ENCODE data around the gene CYP3A7.
"Not testable (repeated sequence)": the region's sequence is repeated elsewhere in the genome, so short reads cannot be mapped to it uniquely, and the experiment has no call there.

Gene CYP3A7

GRCh38 chr7:99752356-99752755 lies 17.4 kb upstream of the CYP3A7 start:
- Mint-ChIP-seq H3K4me1 (ENCODE audit: low read depth) (no peaks in the 10 kb centered on the region), H3K4me3 (no peak overlapping the region), H3K27me3 (no peaks in the 10 kb centered on the region), H3K27ac (no peak overlapping the region), H3K9me3 (ENCODE audit: low read depth) (no peaks in the 10 kb centered on the region), H3K36me3 (peaks cover 4% of the 10 kb centered on the region)

GRCh38 chr7:99751322-99752052 lies 16.5 kb upstream of the CYP3A7 start:
- H3K36me3 Mint-ChIP-seq; H3K27me3 Mint-ChIP-seq; H3K27ac Mint-ChIP-seq; H3K4me3 Mint-ChIP-seq; H3K9me3 Mint-ChIP-seq (ENCODE audit: low read depth); H3K4me1 Mint-ChIP-seq (ENCODE audit: low read depth): not testable (repeated sequence)

- Mint-ChIP-seq H3K27ac (no peak overlapping the region), H3K9me3 (ENCODE audit: low read depth) (peaks cover 3% of the 10 kb centered on the region), H3K27me3 (no peaks in the 10 kb centered on the region), H3K4me3 (no peak overlapping the region), H3K36me3 (peaks cover 7% of the 10 kb centered on the region), H3K4me1 (ENCODE audit: low read depth) (no peaks in the 10 kb centered on the region)
These were observed 14.0 kb upstream of the CYP3A7 start for GRCh38 chr7:99748846-99749579.

GRCh38 chr7:99746915-99747314 lies 11.9 kb upstream of the CYP3A7 start:
- peaks cover 13% of the 10 kb centered on the region for H3K36me3 Mint-ChIP-seq
- not testable (repeated sequence) for H3K4me1 Mint-ChIP-seq (ENCODE audit: low read depth); H3K27ac Mint-ChIP-seq; H3K4me3 Mint-ChIP-seq; H3K9me3 Mint-ChIP-seq (ENCODE audit: low read depth); H3K27me3 Mint-ChIP-seq

- peaks cover 22% of the 10 kb centered on the region for H3K36me3 Mint-ChIP-seq
- H3K4me1 Mint-ChIP-seq (ENCODE audit: low read depth); H3K4me3 Mint-ChIP-seq; H3K27ac Mint-ChIP-seq; H3K27me3 Mint-ChIP-seq; H3K9me3 Mint-ChIP-seq (ENCODE audit: low read depth): not testable (repeated sequence)
These were observed 10.4 kb upstream of the CYP3A7 start for GRCh38 chr7:99745395-99745794.

GRCh38 chr7:99742737-99743394 lies 7.9 kb upstream of the CYP3A7 start:
- H3K9me3 Mint-ChIP-seq (ENCODE audit: low read depth): peaks cover 3% of the 10 kb centered on the region
- no peak overlapping the region for H3K4me3 Mint-ChIP-seq
- no peaks in the 10 kb centered on the region for H3K4me1 Mint-ChIP-seq (ENCODE audit: low read depth)
- peaks cover 35% of the 10 kb centered on the region for H3K36me3 Mint-ChIP-seq
- H3K27me3 Mint-ChIP-seq: no peaks in the 10 kb centered on the region
- no peak overlapping the region for H3K27ac Mint-ChIP-seq

- Mint-ChIP-seq H3K27me3 (no peaks in the 10 kb centered on the region), H3K36me3 (peaks cover 46% of the 10 kb centered on the region), H3K27ac (no peak overlapping the region), H3K4me1 (ENCODE audit: low read depth) (no peaks in the 10 kb centered on the region), H3K4me3 (no peak overlapping the region), H3K9me3 (ENCODE audit: low read depth) (peaks cover 3% of the 10 kb centered on the region)
These were observed 6.4 kb upstream of the CYP3A7 start for GRCh38 chr7:99741441-99741795.

GRCh38 chr7:99740573-99741440 lies 5.8 kb upstream of the CYP3A7 start:
- Mint-ChIP-seq H3K36me3 (peaks cover 50% of the 10 kb centered on the region), H3K4me3 (no peak overlapping the region), H3K27me3 (no peaks in the 10 kb centered on the region), H3K4me1 (ENCODE audit: low read depth) (no peaks in the 10 kb centered on the region), H3K27ac (no peak overlapping the region), H3K9me3 (ENCODE audit: low read depth) (peaks cover 3% of the 10 kb centered on the region)

- no peaks in the 10 kb centered on the region for H3K27me3 Mint-ChIP-seq
These were observed 4.9 kb upstream of the CYP3A7 start for GRCh38 chr7:99739699-99740572.

GRCh38 chr7:99737726-99738125 lies 2.7 kb upstream of the CYP3A7 start:
- Mint-ChIP-seq H3K36me3 (peaks cover 43% of the 10 kb centered on the region), H3K4me3 (no peak overlapping the region), H3K4me1 (ENCODE audit: low read depth) (no peaks in the 10 kb centered on the region), H3K27me3 (no peaks in the 10 kb centered on the region), H3K9me3 (ENCODE audit: low read depth) (no peaks in the 10 kb centered on the region), H3K27ac (no peak overlapping the region)

More at GRCh38 chr7:99739699-99740572, 4.9 kb upstream of the CYP3A7 start:
- no peaks in the 10 kb centered on the region for H3K4me1 Mint-ChIP-seq (ENCODE audit: low read depth)
- H3K27ac Mint-ChIP-seq: no peak overlapping the region
- no peaks in the 10 kb centered on the region for H3K9me3 Mint-ChIP-seq (ENCODE audit: low read depth)
- H3K36me3 Mint-ChIP-seq: peaks cover 50% of the 10 kb centered on the region
- H3K4me3 Mint-ChIP-seq: no peak overlapping the region

GRCh38 chr7:99736667-99737066 lies 1.7 kb upstream of the CYP3A7 start:
- H3K36me3 Mint-ChIP-seq: peaks cover 40% of the 10 kb centered on the region
- H3K4me3 Mint-ChIP-seq; H3K27ac Mint-ChIP-seq; H3K4me1 Mint-ChIP-seq (ENCODE audit: low read depth); H3K9me3 Mint-ChIP-seq (ENCODE audit: low read depth); H3K27me3 Mint-ChIP-seq: not testable (repeated sequence)

- H3K4me1 Mint-ChIP-seq (ENCODE audit: low read depth): peaks cover 3% of the 10 kb centered on the region
- no peak overlapping the region for H3K4me3 Mint-ChIP-seq
- H3K9me3 Mint-ChIP-seq (ENCODE audit: low read depth): no peaks in the 10 kb centered on the region
- H3K27ac Mint-ChIP-seq: no peak overlapping the region
- peaks cover 22% of the 10 kb centered on the region for H3K36me3 Mint-ChIP-seq
- no peaks in the 10 kb centered on the region for H3K27me3 Mint-ChIP-seq
These were observed 1.5 kb downstream of the CYP3A7 start for GRCh38 chr7:99733448-99733847.

GRCh38 chr7:99733003-99733402 lies 2.0 kb downstream of the CYP3A7 start:
- peaks cover 18% of the 10 kb centered on the region for H3K36me3 Mint-ChIP-seq
- no peak overlapping the region for H3K27ac Mint-ChIP-seq
- H3K9me3 Mint-ChIP-seq (ENCODE audit: low read depth): no peaks in the 10 kb centered on the region
- H3K27me3 Mint-ChIP-seq: no peaks in the 10 kb centered on the region
- peaks cover 3% of the 10 kb centered on the region for H3K4me1 Mint-ChIP-seq (ENCODE audit: low read depth)
- no peak overlapping the region for H3K4me3 Mint-ChIP-seq

All from activated naive CD8-positive, alpha-beta T cell (primary cell).